Kidney (tissue), 14 donors: ENCODE measurements around the gene TARM1. TPM values are rescaled to one million over a fixed set of nuclear protein-coding genes. Genes with fewer than 3 reads are reported as not detected.

Experiments
- DNase-seq, 5 donors: peaks; one replicate each; pipeline ENCODE4 v3.0.0-alpha.2; 2013 to 2020
- FAIRE-seq: peaks from 2 replicates; lab custom pipeline; 2012; peaks lifted over from hg19 to GRCh38; lab: Jason Lieb, UNC
- H3K27ac ChIP-seq, 2 donors: one replicate each; pipeline ENCODE4 v1.7.0; 2013; ENCODE audit warnings: low read depth in 2 of 2, low read length in 2 of 2, inconsistent platforms in 1 of 2
- H3K27me3 ChIP-seq: one replicate; pipeline ENCODE4 v1.7.1; 2013; ENCODE audit warnings: low read length, inconsistent platforms; ENCODE audit not compliant: control insufficient read depth, insufficient read depth
- H3K36me3 ChIP-seq, 3 donors: one replicate each; pipeline versions ENCODE4 v1.7.0 to v1.7.1; 2013; ENCODE audit warnings: low read length in 3 of 3, control low read depth in 1 of 3, inconsistent platforms in 1 of 3; ENCODE audit not compliant: insufficient read depth in 3 of 3, control insufficient read depth in 2 of 3
- H3K4me1 ChIP-seq, 3 donors: one replicate each; pipeline versions ENCODE4 v1.7.0 to v1.7.1; 2013; ENCODE audit warnings: low read length in 3 of 3, inconsistent platforms in 1 of 3, low read depth in 1 of 3; ENCODE audit not compliant: control insufficient read depth in 2 of 3, insufficient read depth in 2 of 3
- H3K4me3 ChIP-seq, 3 donors: one replicate each; pipeline versions ENCODE4 v1.7.0 to v1.8.1; 2013; ENCODE audit warnings: low read length in 3 of 3, control low read depth in 1 of 3, inconsistent platforms in 1 of 3
- H3K9ac ChIP-seq, 3 donors: one replicate each; pipeline versions ENCODE4 v1.7.0 to v1.7.1; 2013; ENCODE audit warnings: low read length in 3 of 3, control low read depth in 1 of 3, inconsistent platforms in 1 of 3
- H3K9me3 ChIP-seq, 3 donors: one replicate each; pipeline versions ENCODE4 v1.7.0 to v1.7.1; 2013; ENCODE audit warnings: low read length in 3 of 3, control low read depth in 1 of 3, inconsistent platforms in 1 of 3; ENCODE audit not compliant: control insufficient read depth in 2 of 3, insufficient read depth in 1 of 3
- CTCF ChIP-seq: IDR thresholded peaks from 3 replicates; pipeline ENCODE4 v1.5.1; 2012; ENCODE audit warnings: mild to moderate bottlenecking, moderate library complexity, borderline replicate concordance; ENCODE audit not compliant: insufficient read depth; ENCODE audit errors: extremely low read depth
- intact Hi-C: fragments of 100-400 bp; cut with DNase I; formaldehyde crosslinking; loops from one replicate; pipeline ENCODE4 v1.11.1; 2022
- polyA plus RNA-seq: library from polyadenylated mRNA; stranded (reverse); fragments of 350-450 nt; fragmentation: Illumina TruSeq; extraction: RNeasy Lipid Tissue Mini Kit (QIAGEN cat#74804); gene quantifications from one replicate; pipeline ENCODE4 v1.2.3, GENCODE V29; 2014; ENCODE audit warnings: low read depth, low replicate concordance; ENCODE audit not compliant: insufficient read depth
- total RNA-seq: library from RNA; stranded (reverse); fragmentation: NEBNext Ultra II Directional; extraction: Animal tissue kit (Norgen Biotek cat#: 25700); gene quantifications from one replicate; pipeline ENCODE4 v1.2.1, GENCODE V29; 2021
- donor health status: control.
- donor health status: control.
- donor health status: control.
- donor health status: control.
- donor health status: control.
- donor health status: DM: yes; HTN: yes; CAD: no.
- donor health status: Normal renal cell carcinoma (clear cell type).

The TARM1 gene
- total and polyA plus RNA-seq, 2 donors from 2014 or later: not detected

DNA sequence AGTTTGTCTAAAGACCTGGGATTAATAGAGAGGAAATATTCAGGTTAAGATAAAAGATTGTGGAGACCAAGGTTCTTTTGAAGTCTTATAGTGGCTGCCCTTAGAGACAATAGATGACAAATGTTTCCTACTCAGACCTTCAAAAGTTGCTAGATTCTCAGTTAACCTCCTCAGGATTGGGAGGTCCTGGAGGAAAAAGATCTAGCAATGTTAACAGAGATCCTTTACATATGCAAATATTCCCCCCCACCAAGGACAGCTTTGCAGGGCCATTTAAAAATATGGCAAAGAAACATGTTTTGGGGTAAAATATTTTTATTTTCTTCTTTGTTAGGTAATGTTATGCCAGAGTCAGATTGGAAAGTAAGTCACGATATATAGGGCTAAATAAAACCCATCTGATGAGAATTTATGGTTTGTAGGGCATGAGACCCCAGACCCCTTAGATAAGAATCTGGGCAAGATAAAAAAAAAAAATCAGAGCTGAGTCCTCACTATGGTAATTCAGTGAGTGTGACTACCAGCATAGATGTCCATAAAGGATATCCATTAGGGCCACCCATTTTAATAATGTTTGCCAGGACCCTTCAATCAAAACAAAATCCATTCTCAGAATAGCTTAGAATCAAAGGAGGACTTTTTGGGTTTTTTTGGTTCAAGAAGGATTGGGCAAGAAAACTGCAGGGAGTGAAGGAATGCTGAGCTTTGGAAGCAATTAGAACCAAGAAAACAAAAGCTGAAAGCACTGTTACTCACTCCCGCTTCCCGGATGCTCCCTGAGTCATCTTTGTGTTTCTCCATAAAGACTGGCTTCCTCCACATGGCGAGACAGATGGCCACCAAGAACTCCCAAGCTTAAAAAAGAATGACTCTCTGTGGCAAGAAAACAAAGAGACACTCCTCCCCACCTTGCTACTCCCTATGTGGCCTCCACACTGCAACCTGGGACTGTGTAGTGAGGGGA is 45.7 kb downstream of the TARM1 start:
- no peak for TF ChIP-seq CTCF
- H3K27ac ChIP-seq: no peak overlapping the region
- no peaks in the 10 kb centered on the region for H3K27me3 ChIP-seq
- H3K4me3 ChIP-seq: no peak overlapping the region
- no peak for FAIRE-seq
- DNase-seq: no peak
- H3K4me1 ChIP-seq: no peaks in the 10 kb centered on the region
- no peaks in the 10 kb centered on the region for H3K9me3 ChIP-seq
- intact Hi-C loops: no loop called here
- H3K9ac ChIP-seq: no peak overlapping the region
- H3K36me3 ChIP-seq: no peaks in the 10 kb centered on the region

DNA sequence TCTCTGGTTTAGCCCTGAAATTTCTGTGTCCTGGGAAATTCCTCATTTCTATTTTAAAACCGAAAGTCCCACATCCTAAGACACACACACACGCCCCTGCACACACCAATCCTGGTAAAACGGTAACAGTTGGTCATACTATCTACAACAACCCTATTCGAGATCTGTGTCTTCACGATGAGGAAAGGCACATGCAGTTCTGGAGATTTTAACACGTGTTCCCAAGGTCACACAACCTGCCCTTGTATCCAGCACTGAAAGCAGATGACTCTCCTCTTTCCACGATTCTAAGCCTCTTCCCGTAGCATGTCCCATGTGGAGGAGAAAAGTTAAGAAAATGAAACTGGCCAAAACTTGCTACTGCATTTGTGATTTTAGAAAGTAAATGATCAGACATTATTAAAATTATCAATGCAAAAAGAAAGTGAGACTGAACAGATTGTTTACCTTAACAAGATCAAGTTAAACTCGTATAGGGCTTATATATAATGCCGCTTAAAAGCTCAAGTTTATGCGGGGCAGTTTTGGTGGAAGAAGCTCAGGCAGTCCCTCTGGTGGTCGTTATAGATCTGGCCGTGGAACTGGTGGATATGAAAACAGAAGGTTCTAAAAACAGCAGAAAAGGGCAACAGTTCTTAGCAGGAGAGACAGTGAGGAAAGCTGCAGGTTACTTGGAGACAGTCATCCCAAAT is 50.1 kb downstream of the TARM1 start:
- Histone ChIP-seq H3K4me1 (no peaks in the 10 kb centered on the region), H3K4me3 (no peak overlapping the region), H3K36me3 (no peaks in the 10 kb centered on the region), H3K9me3 (no peaks in the 10 kb centered on the region), H3K27me3 (no peaks in the 10 kb centered on the region), H3K27ac (no peak overlapping the region), H3K9ac (no peak overlapping the region)
- intact Hi-C loops: no loop called here
- DNase-seq (peak in 1 of 5 donors; percentile 8), FAIRE-seq (no peak)
- TF ChIP-seq CTCF: no peak

- FAIRE-seq (no peak), DNase-seq (peak in 4 of 5 donors; percentile 51 to 78 (median 58))
- no peak overlapping the region for H3K27ac ChIP-seq
- no peak overlapping the region for H3K4me3 ChIP-seq
- no peaks in the 10 kb centered on the region for H3K27me3 ChIP-seq
- intact Hi-C loops: loop anchor here (10.0 kb wide), 1 partner anchor 185 kb away; no protein-coding TSS in a partner anchor
- H3K4me1 ChIP-seq: no peaks in the 10 kb centered on the region
- H3K36me3 ChIP-seq: no peaks in the 10 kb centered on the region
- no peaks in the 10 kb centered on the region for H3K9me3 ChIP-seq
- TF ChIP-seq CTCF: peak; percentile 43
- H3K9ac ChIP-seq: no peak overlapping the region
Observed at GRCh38 chr19:54029930-54030490, 51.2 kb downstream of the TARM1 start.
